ENCODE data around the gene C6. TPM values are rescaled to one million over a fixed set of nuclear protein-coding genes. Genes with fewer than 3 reads are reported as not detected.
A peak's percentile ranks its signal among the peaks of the same experiment; 100 is the strongest.
"Not testable (repeated sequence)": the region's sequence is repeated elsewhere in the genome, so short reads cannot be mapped to it uniquely, and the experiment has no call there.

C6 gene
- total RNA-seq, 1 donor from 2014 or later = not detected

GRCh38 chr5:41199660-41200059 lies 13.7 kb downstream of the C6 start:
- DNase-seq = no peak

- DNase-seq = no peak
These were observed 17.1 kb downstream of the C6 start for GRCh38 chr5:41196197-41196596.

GRCh38 chr5:41195228-41195627 lies 18.1 kb downstream of the C6 start:
- no peak for DNase-seq

GRCh38 chr5:41194339-41194738 lies 19.0 kb downstream of the C6 start:
- DNase-seq = no peak

- peak; percentile 34 for DNase-seq
These were observed 19.7 kb downstream of the C6 start for GRCh38 chr5:41193456-41194205.

GRCh38 chr5:41191249-41191648 lies 22.1 kb downstream of the C6 start:
- no peak for DNase-seq

GRCh38 chr5:41186143-41186542 lies 27.2 kb downstream of the C6 start:
- no peak for DNase-seq

GRCh38 chr5:41183331-41183730 lies 30.0 kb downstream of the C6 start:
- not testable (repeated sequence) for DNase-seq

GRCh38 chr5:41182666-41183065 lies 30.7 kb downstream of the C6 start:
- no peak for DNase-seq

GRCh38 chr5:41181691-41182564 lies 31.4 kb downstream of the C6 start:
- DNase-seq = no peak

GRCh38 chr5:41176952-41177351 lies 36.4 kb downstream of the C6 start:
- DNase-seq = no peak

- no peak for DNase-seq
These were observed 41.3 kb downstream of the C6 start for GRCh38 chr5:41172012-41172411.

GRCh38 chr5:41161271-41161670 lies 52.1 kb downstream of the C6 start:
- DNase-seq = no peak

- no peak for DNase-seq
These were observed 55.9 kb downstream of the C6 start for GRCh38 chr5:41157272-41157894.

- DNase-seq = no peak
These were observed 56.6 kb downstream of the C6 start for GRCh38 chr5:41156739-41157138.

GRCh38 chr5:41154491-41154890 lies 58.8 kb downstream of the C6 start:
- DNase-seq = no peak

GRCh38 chr5:41151564-41151963 lies 61.8 kb downstream of the C6 start:
- no peak for DNase-seq

- DNase-seq = no peak
These were observed 64.9 kb downstream of the C6 start for GRCh38 chr5:41148448-41148847.

GRCh38 chr5:41145306-41145705 lies 68.0 kb downstream of the C6 start:
- no peak for DNase-seq

GRCh38 chr5:41143131-41143901 lies 70.0 kb downstream of the C6 start:
- no peak for DNase-seq

- no peak for DNase-seq
These were observed 85.2 kb downstream of the C6 start for GRCh38 chr5:41127967-41128690.

GRCh38 chr5:41122459-41122858 lies 90.9 kb downstream of the C6 start:
- no peak for DNase-seq
